Endothelial cell (in vitro differentiated cells): ENCODE results near the gene TEKT1. TPM values are rescaled to one million over a fixed set of nuclear protein-coding genes. Genes with fewer than 3 reads are reported as not detected.
"Not testable (repeated sequence)": the region's sequence is repeated elsewhere in the genome, so short reads cannot be mapped to it uniquely, and the experiment has no call there.

Experiments used
- DNase-seq: peaks from one replicate; pipeline ENCODE4 v3.0.0; 2021; ENCODE audit warnings: low spot score
- H3K27ac Mint-ChIP-seq: one replicate; pipeline ENCODE4 v1.8.0; 2021; ENCODE audit warnings: mixed read lengths, inconsistent platforms; ENCODE audit not compliant: unreplicated experiment
- H3K27me3 Mint-ChIP-seq: one replicate; pipeline ENCODE4 v1.8.0; 2021; ENCODE audit warnings: mild to moderate bottlenecking, moderate library complexity, mixed read lengths, inconsistent platforms; ENCODE audit not compliant: unreplicated experiment
- H3K36me3 Mint-ChIP-seq: one replicate; pipeline ENCODE4 v1.8.0; 2021; ENCODE audit warnings: mild to moderate bottlenecking, low read depth, mixed read lengths, inconsistent platforms; ENCODE audit not compliant: unreplicated experiment
- H3K4me1 Mint-ChIP-seq: one replicate; pipeline ENCODE4 v1.8.0; 2021; ENCODE audit warnings: mild to moderate bottlenecking, mixed read lengths, inconsistent platforms; ENCODE audit not compliant: unreplicated experiment
- H3K4me3 Mint-ChIP-seq: one replicate; pipeline ENCODE4 v1.8.0; 2021; ENCODE audit warnings: mild to moderate bottlenecking, mixed read lengths, inconsistent platforms; ENCODE audit not compliant: unreplicated experiment
- H3K9me3 Mint-ChIP-seq: one replicate; pipeline ENCODE4 v1.8.0; 2021; ENCODE audit warnings: mixed read lengths, inconsistent platforms; ENCODE audit not compliant: unreplicated experiment
- CTCF ChIP-seq: fragments of 200-600 bp; sonication (generic); IDR thresholded peaks from one replicate; pipeline ENCODE4 v1.5.0; 2021; ENCODE audit warnings: antibody characterized with exemption; ENCODE audit not compliant: unreplicated experiment
- total RNA-seq: library from RNA; stranded (reverse); fragmentation: NEBNext Ultra II Directional; extraction: Animal tissue kit (Norgen Biotek cat#: 25700); gene quantifications from one replicate; pipeline ENCODE4 v1.2.1, GENCODE V29; 2021; ENCODE audit not compliant: unreplicated experiment

The TEKT1 gene
- total RNA-seq, 1 donor from 2014 or later, result 1.2 TPM

- TF ChIP-seq CTCF, result no peak
- no peak overlapping the region for H3K27ac Mint-ChIP-seq
- DNase-seq, result no peak
- no peaks in the 10 kb centered on the region for H3K9me3 Mint-ChIP-seq
- H3K36me3 Mint-ChIP-seq, result no peaks in the 10 kb centered on the region
- H3K4me3 Mint-ChIP-seq, result no peak overlapping the region
- H3K27me3 Mint-ChIP-seq, result no peaks in the 10 kb centered on the region
- peaks cover 6% of the 10 kb centered on the region for H3K4me1 Mint-ChIP-seq
These were observed 24.5 kb upstream of the TEKT1 start for GRCh38 chr17:6856051-6856450.

GRCh38 chr17:6853764-6854442, 22.4 kb upstream of the TEKT1 start:
- DNase-seq, result peak; percentile 16
- Mint-ChIP-seq H3K27me3 (no peaks in the 10 kb centered on the region), H3K36me3 (peaks cover 7% of the 10 kb centered on the region), H3K9me3 (peaks cover 6% of the 10 kb centered on the region), H3K27ac (peak overlapping the region; percentile 74), H3K4me1 (peaks cover 9% of the 10 kb centered on the region), H3K4me3 (peak overlapping the region; percentile 73)
- TF ChIP-seq CTCF, result peak; percentile 48

GRCh38 chr17:6848545-6849179, 17.1 kb upstream of the TEKT1 start:
- not testable (repeated sequence) for H3K36me3 Mint-ChIP-seq, H3K9me3 Mint-ChIP-seq, H3K4me3 Mint-ChIP-seq, H3K27me3 Mint-ChIP-seq, DNase-seq, H3K27ac Mint-ChIP-seq
- H3K4me1 Mint-ChIP-seq, result peaks cover 19% of the 10 kb centered on the region

GRCh38 chr17:6846138-6846537, 14.6 kb upstream of the TEKT1 start:
- not testable (repeated sequence) for H3K27ac Mint-ChIP-seq, H3K4me3 Mint-ChIP-seq, H3K36me3 Mint-ChIP-seq, DNase-seq, H3K27me3 Mint-ChIP-seq, H3K9me3 Mint-ChIP-seq
- peaks cover 27% of the 10 kb centered on the region for H3K4me1 Mint-ChIP-seq

GRCh38 chr17:6844406-6844805, 12.9 kb upstream of the TEKT1 start:
- peaks cover 24% of the 10 kb centered on the region for H3K4me1 Mint-ChIP-seq
- H3K36me3 Mint-ChIP-seq, DNase-seq, H3K4me3 Mint-ChIP-seq, H3K27me3 Mint-ChIP-seq, H3K9me3 Mint-ChIP-seq: not testable (repeated sequence)
- H3K27ac Mint-ChIP-seq, result peak overlapping the region; percentile 88

GRCh38 chr17:6843241-6843880, 11.8 kb upstream of the TEKT1 start:
- Mint-ChIP-seq H3K4me3 (peak overlapping the region; percentile 68), H3K27ac (peak overlapping the region; percentile 88), H3K4me1 (peaks cover 24% of the 10 kb centered on the region), H3K36me3 (no peaks in the 10 kb centered on the region), H3K27me3 (peaks cover 1% of the 10 kb centered on the region), H3K9me3 (no peaks in the 10 kb centered on the region)
- TF ChIP-seq CTCF, result peak; percentile 72
- no peak for DNase-seq

GRCh38 chr17:6841769-6842168, 10.2 kb upstream of the TEKT1 start:
- peak overlapping the region; percentile 81 for H3K27ac Mint-ChIP-seq
- not testable (repeated sequence) for H3K4me3 Mint-ChIP-seq, H3K9me3 Mint-ChIP-seq, H3K27me3 Mint-ChIP-seq, DNase-seq, H3K36me3 Mint-ChIP-seq
- H3K4me1 Mint-ChIP-seq, result peaks cover 24% of the 10 kb centered on the region
